Measurements from ENCODE around the gene BCKDHB.

The BCKDHB gene

GRCh38 chr6:80263585-80263984, 157.1 kb downstream of the BCKDHB start:
- TF ChIP-seq CTCF (conservative IDR thresholded peaks at IDR 0.05; ENCODE audit: control insufficient read depth, insufficient read depth, low read depth, low read length), result no peak
- H3K4me3 ChIP-seq (ENCODE audit: control insufficient read depth, low read depth, low read length), result no peak overlapping the region
- DNase-seq (ENCODE audit: low read depth), result no peak

GRCh38 chr6:80268865-80269730, 162.6 kb downstream of the BCKDHB start:
- no peak for TF ChIP-seq CTCF (conservative IDR thresholded peaks at IDR 0.05; ENCODE audit: control insufficient read depth, insufficient read depth, low read depth, low read length)
- no peak for DNase-seq (ENCODE audit: low read depth)
- H3K4me3 ChIP-seq (ENCODE audit: control insufficient read depth, low read depth, low read length), result no peak overlapping the region

GRCh38 chr6:80271074-80271473, 164.6 kb downstream of the BCKDHB start:
- H3K4me3 ChIP-seq (ENCODE audit: control insufficient read depth, low read depth, low read length), result no peak overlapping the region
- TF ChIP-seq CTCF (conservative IDR thresholded peaks at IDR 0.05; ENCODE audit: control insufficient read depth, insufficient read depth, low read depth, low read length), result no peak
- DNase-seq (ENCODE audit: low read depth), result no peak

GRCh38 chr6:80272988-80273387, 166.5 kb downstream of the BCKDHB start:
- TF ChIP-seq CTCF (conservative IDR thresholded peaks at IDR 0.05; ENCODE audit: control insufficient read depth, insufficient read depth, low read depth, low read length), result no peak
- H3K4me3 ChIP-seq (ENCODE audit: control insufficient read depth, low read depth, low read length), result no peak overlapping the region
- no peak for DNase-seq (ENCODE audit: low read depth)

GRCh38 chr6:80276861-80277260, 170.4 kb downstream of the BCKDHB start:
- no peak overlapping the region for H3K4me3 ChIP-seq (ENCODE audit: control insufficient read depth, low read depth, low read length)
- no peak for TF ChIP-seq CTCF (conservative IDR thresholded peaks at IDR 0.05; ENCODE audit: control insufficient read depth, insufficient read depth, low read depth, low read length)
- DNase-seq (ENCODE audit: low read depth), result no peak

- DNase-seq (ENCODE audit: low read depth), result no peak
- no peak overlapping the region for H3K4me3 ChIP-seq (ENCODE audit: control insufficient read depth, low read depth, low read length)
- TF ChIP-seq CTCF (conservative IDR thresholded peaks at IDR 0.05; ENCODE audit: control insufficient read depth, insufficient read depth, low read depth, low read length), result no peak
Measured at GRCh38 chr6:80277501-80277900, 171.0 kb downstream of the BCKDHB start.
